HG02938 (cell line): ENCODE data around the gene SARDH.

Source experiments
- ATAC-seq: cut with Tn5 transposase; IDR thresholded peaks from one replicate; pipeline ENCODE4 v1.9.1; 2021; ENCODE audit warnings: mild to moderate bottlenecking, moderate library complexity; ENCODE audit not compliant: unreplicated experiment

SARDH gene, protein sequence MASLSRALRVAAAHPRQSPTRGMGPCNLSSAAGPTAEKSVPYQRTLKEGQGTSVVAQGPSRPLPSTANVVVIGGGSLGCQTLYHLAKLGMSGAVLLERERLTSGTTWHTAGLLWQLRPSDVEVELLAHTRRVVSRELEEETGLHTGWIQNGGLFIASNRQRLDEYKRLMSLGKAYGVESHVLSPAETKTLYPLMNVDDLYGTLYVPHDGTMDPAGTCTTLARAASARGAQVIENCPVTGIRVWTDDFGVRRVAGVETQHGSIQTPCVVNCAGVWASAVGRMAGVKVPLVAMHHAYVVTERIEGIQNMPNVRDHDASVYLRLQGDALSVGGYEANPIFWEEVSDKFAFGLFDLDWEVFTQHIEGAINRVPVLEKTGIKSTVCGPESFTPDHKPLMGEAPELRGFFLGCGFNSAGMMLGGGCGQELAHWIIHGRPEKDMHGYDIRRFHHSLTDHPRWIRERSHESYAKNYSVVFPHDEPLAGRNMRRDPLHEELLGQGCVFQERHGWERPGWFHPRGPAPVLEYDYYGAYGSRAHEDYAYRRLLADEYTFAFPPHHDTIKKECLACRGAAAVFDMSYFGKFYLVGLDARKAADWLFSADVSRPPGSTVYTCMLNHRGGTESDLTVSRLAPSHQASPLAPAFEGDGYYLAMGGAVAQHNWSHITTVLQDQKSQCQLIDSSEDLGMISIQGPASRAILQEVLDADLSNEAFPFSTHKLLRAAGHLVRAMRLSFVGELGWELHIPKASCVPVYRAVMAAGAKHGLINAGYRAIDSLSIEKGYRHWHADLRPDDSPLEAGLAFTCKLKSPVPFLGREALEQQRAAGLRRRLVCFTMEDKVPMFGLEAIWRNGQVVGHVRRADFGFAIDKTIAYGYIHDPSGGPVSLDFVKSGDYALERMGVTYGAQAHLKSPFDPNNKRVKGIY

DNA sequence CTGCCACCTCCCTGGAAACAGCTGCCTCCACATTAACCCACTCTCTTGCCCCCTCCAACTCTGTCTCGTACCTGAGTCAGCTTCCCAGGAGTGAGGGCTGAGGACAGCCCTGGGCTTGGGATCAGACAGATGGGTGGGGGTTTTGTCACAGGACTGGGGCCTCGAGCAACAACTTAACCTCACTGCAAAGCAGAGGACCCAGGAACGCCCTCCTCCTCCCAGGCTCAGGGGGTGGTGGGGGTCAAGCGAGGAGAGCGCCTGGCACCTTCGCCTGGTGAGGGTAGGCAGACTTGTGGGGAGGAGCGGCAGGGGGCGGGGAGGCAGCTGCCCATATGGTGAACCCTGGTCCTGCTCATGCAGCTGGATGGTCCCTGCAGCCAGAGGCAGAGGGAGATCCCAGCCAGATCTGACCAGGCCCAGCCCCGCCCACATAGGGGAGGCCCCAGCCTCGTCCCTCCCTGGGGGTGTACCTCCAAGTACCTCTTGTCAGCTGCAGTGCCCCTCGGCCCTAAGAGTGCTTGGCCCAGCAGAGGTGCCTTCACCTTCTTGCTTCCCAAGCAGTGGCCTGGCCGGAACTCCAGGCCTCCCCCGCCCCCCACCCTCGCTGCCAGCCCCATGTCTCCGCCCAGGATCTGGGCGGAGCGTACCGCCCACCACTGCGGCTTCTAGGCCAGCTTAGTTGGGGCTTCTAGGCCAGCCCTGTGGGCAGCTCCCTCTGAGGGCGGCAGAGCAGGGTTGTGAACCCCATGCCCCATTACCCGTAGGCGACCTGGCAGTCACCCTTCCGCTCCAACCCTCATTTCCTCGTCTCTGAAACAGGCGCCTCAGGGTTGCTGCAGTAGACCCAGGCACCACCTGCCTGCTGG, at the start of gene SARDH:
Gene SARDH, minus strand, starts transcription at position 579 of the 866 bp plus-strand sequence. CDS start 4,179 bp downstream, outside the sequence.
- ATAC-seq = no peak

DNA sequence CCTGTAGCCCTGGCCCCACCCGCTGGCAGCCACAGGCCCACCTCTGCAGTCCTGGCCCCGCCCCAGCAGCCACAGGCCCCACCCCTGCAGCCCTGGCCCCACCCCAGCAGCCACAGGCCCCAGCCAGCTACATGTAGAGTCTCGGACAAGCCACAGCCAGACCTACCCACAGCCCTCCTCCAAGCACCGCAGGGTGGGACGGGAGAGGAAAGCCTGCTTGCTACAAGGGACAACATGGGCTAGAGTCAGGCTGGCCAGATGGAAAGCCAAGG, 49.5 kb upstream of the SARDH start:
- ATAC-seq = no peak

DNA sequence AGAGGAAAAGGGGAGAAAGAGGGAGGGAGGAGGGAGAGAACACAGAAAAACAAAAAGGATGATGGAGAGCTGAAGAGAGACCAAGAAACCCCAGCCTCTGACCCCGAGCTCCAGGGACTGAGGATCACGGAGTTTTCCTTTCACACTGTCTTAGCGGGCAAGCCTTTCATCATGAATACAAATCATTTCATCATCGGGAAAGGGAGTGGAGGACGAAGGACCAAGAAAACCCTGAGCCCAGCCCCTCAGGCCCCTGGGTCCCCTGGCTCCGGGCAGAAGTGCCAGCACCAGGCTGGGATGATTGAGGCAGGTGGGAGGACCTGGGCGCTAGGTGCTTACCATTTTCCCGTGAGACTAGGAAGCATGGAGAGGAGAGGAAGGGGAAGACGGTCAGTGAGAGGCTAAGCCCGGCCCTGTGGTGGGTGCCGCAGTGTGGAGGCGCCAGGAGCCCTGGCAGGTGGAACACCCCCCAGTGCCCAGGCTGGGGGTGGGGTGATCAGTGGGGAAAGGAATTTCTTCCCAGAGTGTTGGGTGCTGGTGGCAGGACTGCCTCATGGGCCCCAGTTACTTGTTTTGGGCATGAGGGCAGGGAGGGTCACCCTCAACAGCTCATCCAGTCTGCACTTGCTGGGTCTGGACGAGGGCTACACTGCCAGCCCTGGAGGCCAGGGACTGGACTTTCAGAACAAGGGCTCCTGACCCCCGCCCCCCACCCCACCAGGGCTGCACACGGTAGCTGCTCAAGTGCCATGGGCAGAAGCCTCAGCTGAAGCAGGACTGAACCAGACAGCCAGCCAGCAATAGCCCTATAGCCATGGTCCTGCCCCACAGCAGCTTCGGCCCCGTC, 49.0 kb upstream of the SARDH start:
- ATAC-seq = no peak

DNA sequence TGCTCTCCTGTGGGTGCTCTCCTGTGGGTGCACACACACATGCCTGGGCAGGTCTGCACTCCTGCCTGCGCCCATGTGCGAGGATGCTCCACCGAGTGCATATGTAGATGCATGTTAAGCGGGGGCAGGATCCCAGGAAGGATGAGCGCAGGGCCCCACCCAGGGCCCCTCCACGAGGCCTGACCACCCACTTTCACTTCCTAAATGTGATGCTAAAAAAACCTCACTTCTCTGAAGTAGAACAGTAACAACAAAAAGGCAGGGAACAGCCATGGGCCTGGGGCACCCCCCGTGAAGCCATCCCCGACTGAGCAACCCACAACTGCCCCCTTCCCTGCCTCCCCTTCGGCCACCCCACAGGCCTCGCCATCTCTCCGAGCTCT, 48.2 kb upstream of the SARDH start:
- ATAC-seq = no peak

DNA sequence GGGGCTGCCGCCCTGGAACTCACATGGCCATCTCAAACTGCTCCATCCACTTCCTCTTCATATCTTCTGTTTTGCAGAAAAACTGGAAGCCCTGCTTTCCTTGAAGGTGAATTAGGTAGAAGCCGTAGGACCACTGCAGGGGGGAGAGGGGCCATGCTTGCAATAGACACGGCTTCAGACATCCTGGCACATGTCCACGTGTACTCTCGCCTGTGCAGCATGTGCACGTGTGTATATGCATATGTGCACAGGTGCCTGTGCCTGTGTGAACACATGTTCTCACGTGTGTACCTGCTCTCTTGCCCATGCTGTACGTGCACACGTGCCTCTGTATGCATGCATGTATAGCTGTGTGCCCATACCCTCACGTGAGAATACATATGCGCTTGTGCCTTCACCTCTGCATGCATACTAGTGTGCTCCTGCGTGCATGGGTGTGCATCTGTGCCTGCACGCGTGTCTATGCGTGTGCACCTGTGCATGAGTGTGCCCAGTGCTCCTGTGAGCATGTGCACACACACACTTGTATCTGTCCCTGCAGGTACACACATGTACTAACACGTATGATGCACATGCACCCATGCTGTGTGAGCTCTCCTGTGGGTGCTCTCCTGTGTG, 47.7 kb upstream of the SARDH start:
- ATAC-seq = no peak

DNA sequence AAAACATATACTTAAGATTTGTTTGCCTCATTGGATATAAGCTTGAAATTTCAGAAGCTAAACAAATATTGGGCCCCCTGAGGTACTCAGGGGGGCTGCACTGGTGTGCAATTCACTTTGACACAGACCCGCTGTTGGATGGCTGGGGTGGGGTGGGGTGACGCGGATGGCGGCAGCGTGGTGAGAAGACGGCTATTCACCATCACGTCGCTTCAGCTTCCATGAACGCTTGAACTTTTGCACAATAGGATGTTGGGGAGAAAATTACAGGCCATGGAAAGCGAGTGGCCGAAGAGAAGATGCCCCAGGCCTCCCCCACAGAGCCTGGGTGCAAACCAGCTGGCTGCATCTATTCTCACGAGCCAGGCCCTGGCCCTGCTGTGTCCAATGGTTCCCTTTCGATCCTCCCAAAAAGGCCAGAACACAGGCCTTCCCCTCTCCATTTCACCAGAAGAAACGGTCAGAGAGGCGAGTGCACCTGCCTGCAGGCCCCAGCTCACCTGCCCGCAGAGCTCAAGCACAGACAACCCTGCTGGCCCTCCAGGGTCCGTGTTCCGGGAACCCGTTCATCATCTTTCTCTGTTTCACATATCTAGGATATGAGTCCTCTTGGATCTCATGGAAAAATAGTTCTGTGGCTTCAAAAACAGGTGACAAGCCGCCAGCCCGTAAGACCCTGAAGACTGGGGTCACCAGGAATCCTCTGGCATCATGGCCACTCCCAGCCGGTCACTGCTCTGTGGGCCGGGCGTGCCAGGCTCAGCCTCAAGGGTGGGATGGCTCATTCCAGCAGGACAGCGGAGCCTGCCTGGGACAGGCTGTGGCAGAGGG, 46.8 kb upstream of the SARDH start:
- no peak for ATAC-seq

DNA sequence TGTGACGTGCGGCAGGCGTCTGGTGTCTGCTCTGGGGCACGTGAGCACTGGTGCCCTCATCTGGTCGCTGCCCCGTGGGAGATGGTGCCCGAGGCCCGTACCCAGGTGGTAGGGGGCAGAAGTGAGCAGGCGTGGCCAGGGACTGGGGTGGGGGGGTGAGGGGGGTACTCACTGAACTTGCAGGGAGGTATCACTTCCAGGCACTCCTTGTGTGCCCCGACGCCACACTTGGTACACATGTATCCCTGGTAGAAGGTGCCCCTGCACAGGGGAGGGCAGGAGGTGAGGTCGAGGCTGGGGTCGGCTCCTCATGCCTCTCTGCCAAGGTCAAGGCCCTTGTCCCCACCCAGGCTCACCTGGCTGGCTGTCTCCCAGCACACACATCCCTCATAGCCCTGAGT, 45.2 kb upstream of the SARDH start:
- no peak for ATAC-seq

DNA sequence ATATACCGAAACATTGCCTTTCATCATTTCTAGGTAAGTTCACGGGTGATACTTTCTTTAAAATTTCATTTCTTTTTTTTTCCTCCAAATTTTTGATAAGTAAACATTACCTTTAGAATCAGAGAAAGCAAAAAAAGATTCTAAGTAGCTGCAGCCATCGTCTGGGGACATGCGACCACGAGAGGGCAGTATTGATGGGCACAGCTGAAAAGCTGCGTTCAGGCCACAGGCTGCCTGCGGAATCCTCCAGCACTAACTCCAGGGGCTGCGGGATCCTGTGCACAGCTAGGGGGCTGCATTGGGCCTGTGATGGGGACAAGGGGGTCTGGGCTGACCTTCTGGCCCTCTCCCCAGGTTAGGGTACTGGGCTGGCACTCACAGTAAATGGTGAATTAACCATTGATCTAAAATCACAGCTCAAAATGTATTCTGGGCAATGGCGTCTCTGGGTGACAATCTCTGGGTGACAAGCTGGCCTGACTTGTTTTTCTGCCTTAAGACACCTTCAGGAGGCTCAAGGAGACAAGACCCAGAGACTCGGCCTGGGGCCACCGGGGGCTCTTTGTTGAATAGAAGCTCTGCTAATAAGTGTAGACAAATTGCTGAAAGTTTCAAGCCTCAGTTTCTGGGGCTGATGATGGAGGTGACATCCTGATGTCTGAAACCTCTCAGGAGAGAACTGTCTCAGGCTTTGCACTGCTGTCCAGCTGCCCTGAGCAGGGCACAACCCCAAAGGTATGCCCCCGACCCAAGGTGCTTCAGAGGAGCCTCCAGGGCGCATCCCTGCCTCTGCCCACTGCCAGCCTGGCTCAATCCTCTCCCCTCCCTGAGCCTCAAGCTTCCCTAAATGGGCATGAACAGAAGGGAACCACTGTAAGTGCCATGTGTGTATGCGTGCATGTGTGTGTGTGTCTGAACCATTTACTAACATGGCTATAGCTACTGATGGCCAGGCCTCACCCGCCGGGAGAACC, 44.3 kb upstream of the SARDH start:
- no peak for ATAC-seq

DNA sequence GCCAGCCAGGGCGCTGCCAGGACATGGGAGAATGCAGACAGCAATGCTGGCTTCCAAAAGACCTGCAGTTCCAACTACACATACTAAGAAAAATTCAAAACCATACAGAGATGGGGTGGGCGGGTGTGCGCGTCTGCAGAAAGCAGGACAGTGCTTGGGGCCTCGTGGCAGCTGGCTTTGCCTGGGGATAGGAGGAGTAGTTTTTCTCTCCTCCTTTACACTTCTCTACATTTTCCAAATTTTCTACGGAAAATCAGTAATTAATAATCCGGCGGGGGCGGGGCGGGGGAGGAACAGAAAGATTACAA, 43.6 kb upstream of the SARDH start:
- ATAC-seq = no peak

DNA sequence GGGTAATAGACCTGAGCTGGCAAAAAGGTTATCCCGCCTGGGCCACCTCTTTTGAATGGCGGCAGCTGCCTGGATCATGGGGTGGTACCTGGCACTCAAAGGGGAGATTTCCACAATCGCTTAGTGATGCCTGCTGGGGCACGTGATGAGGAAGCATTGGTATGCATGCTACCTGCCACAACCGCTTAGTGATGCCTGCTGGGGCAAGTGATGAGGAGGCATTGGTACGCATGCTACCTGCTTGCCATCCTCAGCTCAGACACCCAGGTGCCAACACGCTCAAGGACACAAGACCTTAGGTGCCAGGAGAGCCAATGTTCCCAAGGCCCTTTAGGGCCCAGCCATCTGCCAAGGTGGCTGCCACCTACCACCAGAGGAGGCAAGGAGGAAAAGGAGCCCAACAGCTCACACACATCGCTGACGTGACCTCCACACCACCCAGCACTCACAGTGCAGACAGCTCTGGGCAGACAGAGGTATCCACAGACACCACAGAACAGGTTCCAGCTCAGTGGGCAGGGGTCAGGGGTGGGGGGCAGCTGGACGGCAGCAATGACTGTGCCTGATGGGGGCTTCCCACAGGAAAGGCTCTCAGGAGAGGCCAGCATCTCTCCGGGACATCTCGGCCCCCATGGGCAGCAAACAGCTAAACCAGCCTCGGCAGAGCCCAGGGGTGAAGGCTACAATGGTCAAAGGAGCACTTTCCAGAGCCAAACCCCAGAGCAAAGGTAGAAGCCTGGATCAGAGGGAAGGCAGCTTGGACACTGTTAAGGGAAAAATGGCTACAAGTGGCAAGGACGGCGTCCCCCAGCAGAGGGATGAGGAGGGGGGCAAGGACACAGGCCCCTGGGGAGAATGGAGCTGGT, 43.0 kb upstream of the SARDH start:
- ATAC-seq = no peak

DNA sequence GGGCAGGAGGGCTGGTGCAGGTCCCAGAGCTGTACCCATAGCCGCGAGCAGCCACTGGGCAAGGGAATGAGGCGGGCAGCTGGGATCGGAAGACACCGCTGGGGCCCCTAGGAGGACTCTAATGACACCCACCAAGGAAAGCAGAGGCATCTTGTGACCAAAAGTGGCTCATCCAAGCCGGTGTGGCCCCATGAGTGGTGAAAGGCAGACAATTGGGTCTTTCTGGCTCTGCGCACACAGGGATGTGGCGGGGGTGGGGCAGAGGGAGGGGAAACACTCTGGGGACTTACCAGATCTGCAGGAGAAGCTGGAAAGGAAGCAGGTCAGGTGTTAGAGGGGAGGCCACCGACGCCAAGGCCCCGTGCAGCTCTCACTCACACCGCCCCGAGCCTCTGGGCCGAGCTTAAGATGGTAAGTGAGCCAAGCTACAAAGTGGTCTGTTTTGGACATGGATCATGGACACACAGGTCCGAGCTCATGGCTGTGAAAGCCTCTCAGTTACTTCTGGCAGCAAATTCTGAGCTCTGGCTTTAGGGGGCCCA, 42.3 kb upstream of the SARDH start:
- no peak for ATAC-seq

DNA sequence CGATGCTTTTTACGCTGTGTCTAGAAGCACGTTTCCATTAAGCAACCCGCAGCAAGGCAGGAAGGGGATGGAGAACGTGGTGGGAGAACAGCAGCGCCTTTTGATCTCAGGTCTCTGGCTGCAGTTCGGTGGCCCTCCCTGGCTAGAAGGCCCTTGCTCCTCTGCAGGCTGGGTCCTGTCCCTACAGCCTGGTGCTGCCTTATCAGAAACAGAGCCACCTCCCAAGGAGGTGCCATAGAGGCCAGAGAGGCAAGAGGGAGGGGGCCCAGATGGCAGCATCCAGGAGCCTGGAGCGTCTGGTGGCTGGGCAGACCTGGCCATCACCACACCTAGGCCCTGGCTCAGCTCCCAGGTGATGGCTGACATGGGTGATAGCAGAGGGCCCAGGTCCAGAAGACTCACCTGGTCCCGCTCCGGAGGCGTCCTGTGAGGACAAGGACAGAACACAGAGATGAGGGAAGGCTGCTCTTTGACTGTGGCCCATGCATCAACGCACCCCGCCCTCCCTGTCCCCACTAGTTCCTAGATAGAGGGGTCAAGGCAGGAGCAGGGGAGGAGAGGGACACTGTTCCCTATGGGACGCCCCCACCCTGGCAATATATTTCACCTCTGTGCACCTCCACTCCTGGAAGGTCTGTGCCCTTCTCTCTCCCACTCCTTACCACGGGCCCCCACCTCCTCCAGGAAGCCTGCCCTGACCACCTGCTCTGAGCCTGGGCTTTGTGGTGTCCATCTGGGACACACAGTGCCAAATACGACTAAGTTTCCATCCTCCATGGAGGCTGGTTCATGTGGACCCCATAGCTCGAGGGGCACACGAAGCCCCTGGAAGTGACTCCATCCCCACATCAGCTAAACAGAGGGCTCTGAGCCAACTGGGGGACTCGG, 41.6 kb upstream of the SARDH start:
- no peak for ATAC-seq

DNA sequence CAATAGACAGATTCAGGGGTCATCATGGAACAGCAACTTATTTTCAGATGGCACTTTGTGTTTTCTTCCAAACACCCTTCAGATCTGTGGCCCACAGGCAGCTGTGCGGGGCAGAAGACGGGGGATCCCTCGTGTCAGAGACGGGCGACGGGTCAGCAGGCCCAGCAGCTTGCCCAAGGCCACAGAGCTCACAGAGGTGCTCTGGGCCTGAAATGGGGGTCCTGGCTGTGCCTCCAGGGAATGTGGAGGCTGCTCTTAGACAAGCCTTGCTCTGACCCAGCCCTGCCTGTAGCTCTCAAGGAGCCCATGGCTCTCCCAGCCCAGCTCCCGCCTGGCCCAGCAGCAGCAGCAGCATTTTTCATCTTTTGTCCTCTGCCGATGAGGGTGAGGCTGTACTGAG, 40.9 kb upstream of the SARDH start:
- ATAC-seq = no peak

DNA sequence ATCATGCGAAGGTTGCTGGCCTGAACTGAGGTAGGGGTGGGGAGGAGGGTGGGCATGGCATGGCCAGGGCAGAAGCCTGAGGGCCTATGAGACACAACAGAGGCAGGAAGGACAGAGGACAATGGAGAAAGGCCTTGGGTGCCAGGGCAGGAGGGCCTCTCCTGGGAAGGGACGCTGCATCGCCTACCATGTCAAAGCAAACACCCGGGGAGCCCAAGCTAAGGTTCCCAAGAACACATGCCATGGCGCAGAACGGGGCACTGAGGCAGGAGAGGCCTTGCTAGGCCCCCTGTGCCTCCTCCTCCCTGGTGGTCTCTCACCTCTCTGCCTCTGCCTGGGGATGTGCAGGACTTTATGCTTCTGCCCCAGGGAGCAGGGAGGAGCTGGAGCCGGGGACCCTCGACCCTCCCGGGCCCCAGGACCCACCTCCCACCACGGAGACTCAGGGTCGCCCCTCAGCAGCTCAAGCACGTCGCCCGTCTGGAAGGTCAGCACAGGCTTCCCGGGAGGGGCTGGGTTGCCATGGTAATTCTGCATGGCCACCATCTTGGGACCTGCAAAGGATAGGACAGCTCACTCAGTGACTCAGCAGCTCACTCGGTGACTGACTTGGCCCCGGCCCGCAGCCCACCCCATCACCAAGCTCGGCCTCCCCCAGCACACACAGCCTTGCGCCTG, 40.3 kb upstream of the SARDH start:
- no peak for ATAC-seq

DNA sequence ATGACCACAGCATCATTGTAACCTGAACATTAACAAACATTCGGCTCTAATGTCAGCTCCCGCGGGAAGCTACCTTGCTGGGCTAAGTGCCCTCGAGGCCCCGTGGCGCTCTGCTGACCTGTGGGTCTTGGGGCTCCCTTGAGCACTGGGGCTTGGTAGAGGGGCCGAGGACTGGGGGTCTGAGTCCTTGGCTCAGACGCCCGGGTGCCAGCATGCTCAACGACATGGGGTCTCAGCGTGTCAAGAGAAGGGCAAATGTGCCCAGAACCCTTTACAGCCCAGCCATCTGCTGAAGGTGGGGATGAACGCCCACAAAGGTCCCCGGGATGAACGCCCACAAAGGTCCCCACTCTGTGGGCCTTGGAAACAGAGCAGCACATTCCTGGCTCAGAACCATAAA, 39.7 kb upstream of the SARDH start:
- no peak for ATAC-seq
